ENCODE data around the gene ELFN1. TPM values are rescaled to one million over a fixed set of nuclear protein-coding genes. Genes with fewer than 3 reads are reported as not detected.

Gene ELFN1
- total RNA-seq, 1 donor from 2014 or later = 19.7 TPM

DNA sequence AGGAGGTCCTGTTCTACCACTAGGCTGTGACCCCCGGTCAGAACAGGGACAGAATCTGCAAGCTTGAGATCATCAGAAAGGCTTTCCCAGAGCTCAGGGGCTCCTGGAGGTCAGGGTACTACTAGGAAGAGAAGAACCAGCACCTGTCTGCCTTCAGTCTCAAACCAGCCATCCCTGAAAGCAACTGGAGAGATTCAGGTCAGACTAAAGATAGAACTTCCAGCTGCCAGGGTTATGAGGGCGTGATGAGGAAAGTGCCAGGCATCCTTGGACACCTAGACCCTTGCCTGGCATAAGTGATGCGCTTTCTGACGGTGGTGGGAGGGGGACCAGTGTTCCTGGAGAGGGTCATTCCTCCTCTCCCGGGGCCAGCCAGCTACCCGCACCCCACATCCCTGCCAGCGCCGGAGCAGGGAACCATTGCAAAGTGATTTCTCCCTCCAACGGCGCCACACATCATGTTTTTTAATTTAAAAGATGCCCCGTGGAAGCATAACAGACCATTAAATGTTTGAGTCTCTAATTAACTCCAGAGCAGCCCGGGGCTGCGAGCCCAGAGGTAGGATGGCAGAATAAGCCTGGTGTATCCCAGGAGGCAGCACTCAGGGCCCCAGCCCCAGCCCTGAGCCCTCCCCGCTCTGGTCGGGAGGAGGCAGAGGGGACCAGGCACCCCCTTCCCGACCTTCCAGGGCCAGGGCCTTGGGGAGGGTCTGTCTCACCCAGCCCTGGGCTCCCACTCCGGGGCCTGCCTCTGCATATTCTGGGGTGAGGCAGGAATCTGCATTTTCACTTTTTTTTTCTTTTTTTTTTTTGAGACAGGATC lies 64.0 kb downstream of the ELFN1 start:
- Histone ChIP-seq H3K4me2 (ENCODE audit: low read length) (no peak overlapping the region), H2AFZ (ENCODE audit: low read depth, low read length) (no peak overlapping the region), H3K4me3 (ENCODE audit: insufficient read depth, low read depth, low read length) (no peak overlapping the region), H3K27me3 (ENCODE audit: insufficient read depth, low read length) (peaks cover 2% of the 10 kb centered on the region), H3K9me3 (ENCODE audit: insufficient read depth, low read depth, low read length) (peaks cover 4% of the 10 kb centered on the region), H3K36me3 (ENCODE audit: insufficient read depth, low read length) (no peaks in the 10 kb centered on the region), H3K27ac (ENCODE audit: low read depth, low read length) (no peak overlapping the region), H3K9ac (ENCODE audit: low read length) (no peak overlapping the region), H4K20me1 (ENCODE audit: insufficient read depth, low read length) (no peaks in the 10 kb centered on the region), H3K4me1 (ENCODE audit: insufficient read depth, low read length) (no peaks in the 10 kb centered on the region), H3K79me2 (ENCODE audit: insufficient read depth, low read length) (no peaks in the 10 kb centered on the region)
- no peak overlapping the region for H3K27ac Mint-ChIP-seq (ENCODE audit: unreplicated experiment)
- peaks cover 5% of the 10 kb centered on the region for H3K9me3 Mint-ChIP-seq (ENCODE audit: unreplicated experiment)
- peaks cover 14% of the 10 kb centered on the region for H3K36me3 Mint-ChIP-seq (ENCODE audit: low read depth, unreplicated experiment)
- FAIRE-seq (no peak), DNase-seq (ENCODE audit: low read depth) (no peak)
- H3K27me3 Mint-ChIP-seq (ENCODE audit: low read depth, unreplicated experiment) = peaks cover 35% of the 10 kb centered on the region
- H3K4me3 Mint-ChIP-seq (ENCODE audit: unreplicated experiment) = no peak overlapping the region
- no peaks in the 10 kb centered on the region for H3K4me1 Mint-ChIP-seq (ENCODE audit: low read depth, unreplicated experiment)
- TF ChIP-seq CTCF (IDR thresholded peaks at IDR 0.05; ENCODE audit: insufficient read depth, low read depth, low read length) (no peak), EZH2 (IDR thresholded peaks at IDR 0.05; ENCODE audit: insufficient read depth, low read length) (no peak)

DNA sequence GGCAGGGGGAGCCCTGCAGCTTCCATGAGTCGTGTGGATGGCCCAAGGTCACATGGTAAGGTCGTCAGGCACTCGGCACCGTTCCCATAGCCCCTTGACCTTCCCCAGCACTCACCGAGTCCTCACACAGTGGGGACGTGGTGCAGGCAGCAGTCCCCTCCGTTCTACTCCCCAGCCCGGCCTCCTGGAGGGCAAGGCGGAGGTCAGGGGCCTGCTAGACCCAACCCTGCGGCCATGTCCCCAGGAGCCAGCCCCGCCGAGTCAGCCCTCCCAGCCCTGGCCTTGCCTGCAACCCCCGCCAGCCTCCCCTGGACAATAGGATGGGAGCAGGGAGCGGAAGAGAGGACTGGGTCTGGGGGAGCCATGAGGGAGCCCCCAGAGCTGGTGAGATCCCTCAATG lies 65.2 kb downstream of the ELFN1 start:
- Histone ChIP-seq H3K36me3 (ENCODE audit: insufficient read depth, low read length) (no peaks in the 10 kb centered on the region), H3K4me2 (ENCODE audit: low read length) (no peak overlapping the region), H3K4me1 (ENCODE audit: insufficient read depth, low read length) (no peaks in the 10 kb centered on the region), H3K27ac (ENCODE audit: low read depth, low read length) (no peak overlapping the region), H4K20me1 (ENCODE audit: insufficient read depth, low read length) (no peaks in the 10 kb centered on the region), H3K79me2 (ENCODE audit: insufficient read depth, low read length) (no peaks in the 10 kb centered on the region), H3K9me3 (ENCODE audit: insufficient read depth, low read depth, low read length) (no peaks in the 10 kb centered on the region), H3K4me3 (ENCODE audit: insufficient read depth, low read depth, low read length) (no peak overlapping the region), H3K27me3 (ENCODE audit: insufficient read depth, low read length) (peaks cover 2% of the 10 kb centered on the region), H3K9ac (ENCODE audit: low read length) (no peak overlapping the region), H2AFZ (ENCODE audit: low read depth, low read length) (no peak overlapping the region)
- TF ChIP-seq EZH2 (IDR thresholded peaks at IDR 0.05; ENCODE audit: insufficient read depth, low read length) (no peak), CTCF (IDR thresholded peaks at IDR 0.05; ENCODE audit: insufficient read depth, low read depth, low read length) (no peak)
- FAIRE-seq (no peak), DNase-seq (ENCODE audit: low read depth) (no peak)
- peaks cover 4% of the 10 kb centered on the region for H3K9me3 Mint-ChIP-seq (ENCODE audit: unreplicated experiment)
- peaks cover 39% of the 10 kb centered on the region for H3K27me3 Mint-ChIP-seq (ENCODE audit: low read depth, unreplicated experiment)
- H3K4me3 Mint-ChIP-seq (ENCODE audit: unreplicated experiment) = no peak overlapping the region
- H3K36me3 Mint-ChIP-seq (ENCODE audit: low read depth, unreplicated experiment) = peaks cover 14% of the 10 kb centered on the region
- H3K27ac Mint-ChIP-seq (ENCODE audit: unreplicated experiment) = no peak overlapping the region
- H3K4me1 Mint-ChIP-seq (ENCODE audit: low read depth, unreplicated experiment) = no peaks in the 10 kb centered on the region

Data from astrocyte (in vitro differentiated cells and primary cell).